ENCODE results near the gene PTPRG. TPM values are rescaled to one million over a fixed set of nuclear protein-coding genes. Genes with fewer than 3 reads are reported as not detected.

The PTPRG gene
- total RNA-seq, 1 experiment from 2014 or later = 32.1 TPM

- TF ChIP-seq ZFX (IDR thresholded peaks at IDR 0.05) = no peak
Observed at GRCh38 chr3:61957259-61957658, 395.9 kb downstream of the PTPRG start (continued).

- Histone ChIP-seq H3K9me3 (ENCODE audit: control insufficient read depth in 1 of 2, insufficient read depth in 1 of 2, low read depth in 1 of 2, low read length in 2 of 2) (no peaks in the 10 kb centered on the region), H2AFZ (ENCODE audit: low read depth, low read length, poor library complexity, severe bottlenecking) (no peak overlapping the region), H3K36me3 (ENCODE audit: control insufficient read depth in 1 of 2, insufficient read depth in 2 of 2, low read length in 2 of 2) (no peaks in the 10 kb centered on the region), H3K79me2 (ENCODE audit: insufficient read depth, low read length) (no peaks in the 10 kb centered on the region), H3K9ac (ENCODE audit: low read length) (no peak overlapping the region), H4K20me1 (ENCODE audit: insufficient read depth) (no peaks in the 10 kb centered on the region), H3K27ac (ENCODE audit: low read depth, low read length) (no peak overlapping the region), H3K4me1 (ENCODE audit: control insufficient read depth in 1 of 2, insufficient read depth in 2 of 2, low read length in 2 of 2) (peaks cover 8 to 27% of the 10 kb centered on the region in 2 experiments), H3K4me3 (replicated peaks in 1 of 2; ENCODE audit: low read depth in 1 of 2, low read length in 2 of 2) (no peak overlapping the region), H3K9me2 (ENCODE audit: insufficient read depth) (no peaks in the 10 kb centered on the region), H3K27me3 (ENCODE audit: insufficient read depth, low read length) (no peaks in the 10 kb centered on the region), H3K4me2 (ENCODE audit: low read length) (no peak overlapping the region)
- TF ChIP-seq RAD21 (IDR thresholded peaks at IDR 0.05; ENCODE audit: low read depth) = no peak
- no peak for TF ChIP-seq POLR2A (IDR thresholded peaks at IDR 0.05; ENCODE audit: borderline replicate concordance, extremely low read depth, insufficient read depth, insufficient read length)
- no peak for TF ChIP-seq TCF7L2 (IDR thresholded peaks at IDR 0.05; ENCODE audit: borderline replicate concordance, extremely low read depth, insufficient read depth, insufficient read length)
- TF ChIP-seq, protein P1, sequence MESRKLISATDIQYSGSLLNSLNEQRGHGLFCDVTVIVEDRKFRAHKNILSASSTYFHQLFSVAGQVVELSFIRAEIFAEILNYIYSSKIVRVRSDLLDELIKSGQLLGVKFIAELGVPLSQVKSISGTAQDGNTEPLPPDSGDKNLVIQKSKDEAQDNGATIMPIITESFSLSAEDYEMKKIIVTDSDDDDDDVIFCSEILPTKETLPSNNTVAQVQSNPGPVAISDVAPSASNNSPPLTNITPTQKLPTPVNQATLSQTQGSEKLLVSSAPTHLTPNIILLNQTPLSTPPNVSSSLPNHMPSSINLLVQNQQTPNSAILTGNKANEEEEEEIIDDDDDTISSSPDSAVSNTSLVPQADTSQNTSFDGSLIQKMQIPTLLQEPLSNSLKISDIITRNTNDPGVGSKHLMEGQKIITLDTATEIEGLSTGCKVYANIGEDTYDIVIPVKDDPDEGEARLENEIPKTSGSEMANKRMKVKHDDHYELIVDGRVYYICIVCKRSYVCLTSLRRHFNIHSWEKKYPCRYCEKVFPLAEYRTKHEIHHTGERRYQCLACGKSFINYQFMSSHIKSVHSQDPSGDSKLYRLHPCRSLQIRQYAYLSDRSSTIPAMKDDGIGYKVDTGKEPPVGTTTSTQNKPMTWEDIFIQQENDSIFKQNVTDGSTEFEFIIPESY (IDR thresholded peaks at IDR 0.05; ENCODE audit: extremely low read depth, insufficient replicate concordance, low read length) = no peak
- no peak for TF ChIP-seq JUND (IDR thresholded peaks at IDR 0.05)
- TF ChIP-seq EZH2 (IDR thresholded peaks at IDR 0.05) = no peak
- TF ChIP-seq, protein P2, sequence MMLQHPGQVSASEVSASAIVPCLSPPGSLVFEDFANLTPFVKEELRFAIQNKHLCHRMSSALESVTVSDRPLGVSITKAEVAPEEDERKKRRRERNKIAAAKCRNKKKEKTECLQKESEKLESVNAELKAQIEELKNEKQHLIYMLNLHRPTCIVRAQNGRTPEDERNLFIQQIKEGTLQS (IDR thresholded peaks at IDR 0.05) = no peak
- no peak for TF ChIP-seq EGR1 (IDR thresholded peaks at IDR 0.05; ENCODE audit: low read depth)
- TF ChIP-seq, protein P3, sequence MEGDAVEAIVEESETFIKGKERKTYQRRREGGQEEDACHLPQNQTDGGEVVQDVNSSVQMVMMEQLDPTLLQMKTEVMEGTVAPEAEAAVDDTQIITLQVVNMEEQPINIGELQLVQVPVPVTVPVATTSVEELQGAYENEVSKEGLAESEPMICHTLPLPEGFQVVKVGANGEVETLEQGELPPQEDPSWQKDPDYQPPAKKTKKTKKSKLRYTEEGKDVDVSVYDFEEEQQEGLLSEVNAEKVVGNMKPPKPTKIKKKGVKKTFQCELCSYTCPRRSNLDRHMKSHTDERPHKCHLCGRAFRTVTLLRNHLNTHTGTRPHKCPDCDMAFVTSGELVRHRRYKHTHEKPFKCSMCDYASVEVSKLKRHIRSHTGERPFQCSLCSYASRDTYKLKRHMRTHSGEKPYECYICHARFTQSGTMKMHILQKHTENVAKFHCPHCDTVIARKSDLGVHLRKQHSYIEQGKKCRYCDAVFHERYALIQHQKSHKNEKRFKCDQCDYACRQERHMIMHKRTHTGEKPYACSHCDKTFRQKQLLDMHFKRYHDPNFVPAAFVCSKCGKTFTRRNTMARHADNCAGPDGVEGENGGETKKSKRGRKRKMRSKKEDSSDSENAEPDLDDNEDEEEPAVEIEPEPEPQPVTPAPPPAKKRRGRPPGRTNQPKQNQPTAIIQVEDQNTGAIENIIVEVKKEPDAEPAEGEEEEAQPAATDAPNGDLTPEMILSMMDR (IDR thresholded peaks at IDR 0.05 in 2 of 3, conservative IDR thresholded peaks at IDR 0.05 in 1 of 3; ENCODE audit: borderline replicate concordance in 1 of 3, insufficient read depth in 1 of 3, low read depth in 2 of 3, low read length in 2 of 3) = no peak
- TF ChIP-seq CBX3 (IDR thresholded peaks at IDR 0.05; ENCODE audit: low read depth) = no peak
- no peak for TF ChIP-seq CEBPB (IDR thresholded peaks at IDR 0.05; ENCODE audit: low read depth)
- no peak for TF ChIP-seq SRF (IDR thresholded peaks at IDR 0.05; ENCODE audit: low read depth)
- TF ChIP-seq, protein P4, sequence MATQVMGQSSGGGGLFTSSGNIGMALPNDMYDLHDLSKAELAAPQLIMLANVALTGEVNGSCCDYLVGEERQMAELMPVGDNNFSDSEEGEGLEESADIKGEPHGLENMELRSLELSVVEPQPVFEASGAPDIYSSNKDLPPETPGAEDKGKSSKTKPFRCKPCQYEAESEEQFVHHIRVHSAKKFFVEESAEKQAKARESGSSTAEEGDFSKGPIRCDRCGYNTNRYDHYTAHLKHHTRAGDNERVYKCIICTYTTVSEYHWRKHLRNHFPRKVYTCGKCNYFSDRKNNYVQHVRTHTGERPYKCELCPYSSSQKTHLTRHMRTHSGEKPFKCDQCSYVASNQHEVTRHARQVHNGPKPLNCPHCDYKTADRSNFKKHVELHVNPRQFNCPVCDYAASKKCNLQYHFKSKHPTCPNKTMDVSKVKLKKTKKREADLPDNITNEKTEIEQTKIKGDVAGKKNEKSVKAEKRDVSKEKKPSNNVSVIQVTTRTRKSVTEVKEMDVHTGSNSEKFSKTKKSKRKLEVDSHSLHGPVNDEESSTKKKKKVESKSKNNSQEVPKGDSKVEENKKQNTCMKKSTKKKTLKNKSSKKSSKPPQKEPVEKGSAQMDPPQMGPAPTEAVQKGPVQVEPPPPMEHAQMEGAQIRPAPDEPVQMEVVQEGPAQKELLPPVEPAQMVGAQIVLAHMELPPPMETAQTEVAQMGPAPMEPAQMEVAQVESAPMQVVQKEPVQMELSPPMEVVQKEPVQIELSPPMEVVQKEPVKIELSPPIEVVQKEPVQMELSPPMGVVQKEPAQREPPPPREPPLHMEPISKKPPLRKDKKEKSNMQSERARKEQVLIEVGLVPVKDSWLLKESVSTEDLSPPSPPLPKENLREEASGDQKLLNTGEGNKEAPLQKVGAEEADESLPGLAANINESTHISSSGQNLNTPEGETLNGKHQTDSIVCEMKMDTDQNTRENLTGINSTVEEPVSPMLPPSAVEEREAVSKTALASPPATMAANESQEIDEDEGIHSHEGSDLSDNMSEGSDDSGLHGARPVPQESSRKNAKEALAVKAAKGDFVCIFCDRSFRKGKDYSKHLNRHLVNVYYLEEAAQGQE (IDR thresholded peaks at IDR 0.05; ENCODE audit: low read depth) = no peak
- no peak for TF ChIP-seq POLR2AphosphoS5 (IDR thresholded peaks at IDR 0.05; ENCODE audit: low read depth, low read length)
- TF ChIP-seq FOSL1 (IDR thresholded peaks at IDR 0.05; ENCODE audit: low read depth) = no peak
- intact Hi-C loops (cut with micrococcal nuclease) = no loop called here
- RAD21 ChIA-PET (ENCODE audit: low non-redundant PET in 1 of 2, low total read pairs in 2 of 2, uncharacterized antibody in 2 of 2, unreplicated experiment in 2 of 2) = no interaction called here
- POLR2A ChIA-PET = no interaction called here
- DNase-seq (ENCODE audit: low read depth, low spot score) (no peak), ATAC-seq (no peak)
- no TSS peak for BruUV-seq (replicated peaks)
- CTCF ChIA-PET = no interaction called here
Observed at GRCh38 chr3:61960976-61961375, 399.6 kb downstream of the PTPRG start.
